Aorta (tissue), 5 donors: ENCODE measurements around the gene PABPN1. TPM values are rescaled to one million over a fixed set of nuclear protein-coding genes. Genes with fewer than 3 reads are reported as not detected.

Source experiments
- ATAC-seq: fragments of 200-7000 bp; cut with Tn5 transposase; one replicate; pipeline ENCODE4 v1.9.1; 2022; ENCODE audit warnings: moderate library complexity; ENCODE audit not compliant: low FRiP score
- DNase-seq, 2 donors: peaks; one replicate each; pipeline ENCODE4 v3.0.0-alpha.2; 2020
- H3K27ac ChIP-seq, 2 donors: one replicate each; pipeline ENCODE4 v1.5.1; 2013; ENCODE audit warnings: low read length in 2 of 2, mild to moderate bottlenecking in 2 of 2, moderate library complexity in 2 of 2, control low read depth in 1 of 2, inconsistent platforms in 1 of 2, low read depth in 1 of 2
- H3K27me3 ChIP-seq, 2 donors: one replicate each; pipeline ENCODE4 v1.6.1; 2013; ENCODE audit warnings: control low read depth in 1 of 2, low read length in 1 of 2, mild to moderate bottlenecking in 1 of 2, moderate library complexity in 1 of 2; ENCODE audit not compliant: insufficient read depth in 2 of 2, control insufficient read depth in 1 of 2
- H3K36me3 ChIP-seq, 2 donors: one replicate each; pipeline ENCODE4 v1.6.1; 2013; ENCODE audit warnings: control low read depth in 1 of 2, low read length in 1 of 2, mild to moderate bottlenecking in 1 of 2; ENCODE audit not compliant: insufficient read depth in 2 of 2, control insufficient read depth in 1 of 2
- H3K4me1 ChIP-seq, 2 donors: one replicate each; pipeline ENCODE4 v1.6.1; 2013; ENCODE audit warnings: low read length in 2 of 2, control low read depth in 1 of 2, mild to moderate bottlenecking in 1 of 2, moderate library complexity in 1 of 2; ENCODE audit not compliant: insufficient read depth in 2 of 2, control insufficient read depth in 1 of 2
- H3K4me3 ChIP-seq, 2 donors: one replicate each; pipeline ENCODE4 v1.5.1; 2013; ENCODE audit warnings: low read length in 2 of 2, control low read depth in 1 of 2, mild to moderate bottlenecking in 1 of 2
- H3K9me3 ChIP-seq: one replicate; pipeline ENCODE4 v1.6.1; 2013; ENCODE audit warnings: mild to moderate bottlenecking, low read length; ENCODE audit not compliant: control insufficient read depth
- WGBS, 2 donors: extraction: QIAGEN DNeasy Blood & Tissue Kit; methylation state at CpG; one replicate each; pipeline ENCODE4 v1.1.7; 2013; 5-methylcytosine and 5-hydroxymethylcytosine counted together
- intact Hi-C, 2 donors: fragments of 100-400 bp; cut with DNase I; formaldehyde crosslinking; loops; one replicate each; pipeline versions ENCODE4 v1.14.2 to v1.15.0; 2022
- polyA plus RNA-seq, 2 donors: library from polyadenylated mRNA; stranded (reverse); fragments of 200-250 nt; gene quantifications; one replicate each; pipeline ENCODE4 v1.2.3, GENCODE V29; 2013
- total RNA-seq, 2 donors: library from RNA; stranded (reverse); fragmentation: NEBNext Ultra II Directional; extraction: Animal tissue kit (Norgen Biotek cat#: 25700); gene quantifications; one replicate each; pipeline ENCODE4 v1.2.1, GENCODE V29; 2021
- donor health status: healthy with polysubstance abuse.
- donor health status: Bipolar disorder and iron deficiency.
- donor health status: DM: no; HTN: no; CAD: no.
- donor health status: DM: no; HTN: no; CAD: no.
- donor health status: DM: yes; HTN: yes; CAD: no.

The PABPN1 gene
- total and polyA plus RNA-seq, 4 donors: 57.0 to 226 (median 123) TPM

DNA sequence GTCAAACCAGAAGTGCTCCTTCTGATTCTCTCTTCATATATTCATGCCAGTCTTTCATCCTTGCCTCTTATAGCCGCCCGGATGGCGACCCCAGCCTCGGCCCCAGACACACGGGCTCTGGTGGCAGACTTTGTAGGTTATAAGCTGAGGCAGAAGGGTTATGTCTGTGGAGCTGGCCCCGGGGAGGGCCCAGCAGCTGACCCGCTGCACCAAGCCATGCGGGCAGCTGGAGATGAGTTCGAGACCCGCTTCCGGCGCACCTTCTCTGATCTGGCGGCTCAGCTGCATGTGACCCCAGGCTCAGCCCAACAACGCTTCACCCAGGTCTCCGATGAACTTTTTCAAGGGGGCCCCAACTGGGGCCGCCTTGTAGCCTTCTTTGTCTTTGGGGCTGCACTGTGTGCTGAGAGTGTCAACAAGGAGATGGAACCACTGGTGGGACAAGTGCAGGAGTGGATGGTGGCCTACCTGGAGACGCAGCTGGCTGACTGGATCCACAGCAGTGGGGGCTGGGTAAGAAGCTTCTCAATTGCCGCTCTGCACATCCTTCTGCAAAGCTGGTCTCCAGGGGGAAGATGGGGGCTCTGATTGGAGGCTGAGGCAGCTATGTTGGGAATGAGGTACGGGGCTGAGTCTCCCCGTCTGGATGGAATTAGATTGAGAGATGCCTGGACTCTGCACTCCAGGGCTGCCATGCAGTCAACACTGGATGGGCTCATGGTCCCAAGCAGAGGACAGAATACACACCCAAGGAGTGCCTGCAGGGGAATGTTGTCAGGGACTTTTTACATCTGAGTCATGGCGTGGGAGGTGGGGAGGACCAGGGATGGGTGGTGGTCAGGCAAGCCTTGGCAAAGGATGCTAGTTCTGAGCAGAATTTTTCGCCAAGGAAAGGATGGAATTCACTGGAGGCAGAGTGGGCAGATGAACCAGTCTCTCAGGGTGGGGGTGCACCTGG lies 13.3 kb upstream of the PABPN1 start:
- no peak for ATAC-seq

GRCh38 chr14:23308721-23309445 lies 12.4 kb upstream of the PABPN1 start:
- no peaks in the 10 kb centered on the region for H3K9me3 ChIP-seq
- 79 to 80% methylated on average over 17 of the region's 17 CpGs for WGBS, 2 donors
- ATAC-seq: no peak
- intact Hi-C loops: no loop called here
- DNase-seq: no peak
- no peak overlapping the region for H3K4me3 ChIP-seq
- no peaks in the 10 kb centered on the region for H3K4me1 ChIP-seq
- H3K27me3 ChIP-seq: no peaks in the 10 kb centered on the region
- H3K36me3 ChIP-seq: peaks cover 0 to 3% of the 10 kb centered on the region in 2 donors
- no peak overlapping the region for H3K27ac ChIP-seq

More for the DNA sequence above, 13.3 kb upstream of the PABPN1 start:
- intact Hi-C loops: no loop called here
- Histone ChIP-seq H3K36me3 (peaks cover 0 to 3% of the 10 kb centered on the region in 2 donors), H3K4me3 (no peak overlapping the region), H3K4me1 (no peaks in the 10 kb centered on the region), H3K9me3 (no peaks in the 10 kb centered on the region), H3K27ac (no peak overlapping the region), H3K27me3 (no peaks in the 10 kb centered on the region)
- WGBS, 2 donors: 76 to 83% methylated on average over 22 of the region's 22 CpGs
- no peak for DNase-seq

GRCh38 chr14:23310546-23310945 lies 10.7 kb upstream of the PABPN1 start:
- 89 to 92% methylated on average over 1 of the region's 1 CpG for WGBS, 2 donors
- no peak for DNase-seq
- H3K4me1 ChIP-seq: no peaks in the 10 kb centered on the region
- no peaks in the 10 kb centered on the region for H3K27me3 ChIP-seq
- peaks cover 0 to 3% of the 10 kb centered on the region in 2 donors for H3K36me3 ChIP-seq
- no peak overlapping the region for H3K4me3 ChIP-seq
- no peak overlapping the region for H3K27ac ChIP-seq
- no peaks in the 10 kb centered on the region for H3K9me3 ChIP-seq
- ATAC-seq: no peak
- intact Hi-C loops: no loop called here

DNA sequence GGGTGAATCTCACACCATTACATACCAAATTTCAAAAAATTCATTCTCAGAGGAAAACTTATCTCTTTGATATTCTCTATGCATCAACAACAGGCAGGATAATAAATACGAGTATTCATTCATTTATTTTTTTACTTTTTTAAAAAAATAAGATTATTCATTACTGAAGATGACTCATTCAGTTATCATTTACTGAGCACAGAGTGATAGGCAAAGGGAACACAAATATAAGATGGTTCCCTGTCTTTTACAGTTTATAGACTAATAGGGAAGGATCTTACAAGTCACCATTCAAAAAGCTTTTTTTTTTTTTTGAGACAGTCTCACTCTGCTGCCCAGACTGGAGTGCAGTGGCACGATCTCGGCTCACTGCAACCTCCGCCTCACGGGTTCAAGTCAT lies 5.0 kb upstream of the PABPN1 start:
- Histone ChIP-seq H3K4me1 (no peaks in the 10 kb centered on the region), H3K27me3 (no peaks in the 10 kb centered on the region), H3K9me3 (no peaks in the 10 kb centered on the region), H3K4me3 (no peak overlapping the region), H3K36me3 (no peaks in the 10 kb centered on the region), H3K27ac (no peak overlapping the region)
- intact Hi-C loops: no loop called here
- WGBS, 2 donors: 83 to 86% methylated on average over 5 of the region's 5 CpGs
- ATAC-seq (no peak), DNase-seq (no peak)

GRCh38 chr14:23319746-23320583 lies 1.3 kb upstream of the PABPN1 start:
- DNase-seq (no peak), ATAC-seq (no peak)
- H3K27ac ChIP-seq: peak overlapping the region; percentile 80 to 94
- H3K36me3 ChIP-seq: peaks cover 2 to 4% of the 10 kb centered on the region in 2 donors
- 91% methylated on average over 17 of the region's 17 CpGs for WGBS, 2 donors
- no peaks in the 10 kb centered on the region for H3K4me1 ChIP-seq
- no peaks in the 10 kb centered on the region for H3K27me3 ChIP-seq
- H3K4me3 ChIP-seq: no peak overlapping the region
- intact Hi-C loops: loop anchor here (1.0 to 10.0 kb wide), 5 partner anchors 34 to 245 kb away; partner anchors contain the start of genes AP1G2 (in 1 of the 2), EFS (in 1 of the 2), HOMEZ (in 1 of the 2) and NGDN (in 1 of the 2)
- no peaks in the 10 kb centered on the region for H3K9me3 ChIP-seq

- H3K27me3 ChIP-seq: no peaks in the 10 kb centered on the region
- no peaks in the 10 kb centered on the region for H3K9me3 ChIP-seq
- peaks cover 2 to 7% of the 10 kb centered on the region in 2 donors for H3K36me3 ChIP-seq
- no peaks in the 10 kb centered on the region for H3K4me1 ChIP-seq
- WGBS, 2 donors: 1% methylated on average over 44 to 64 of the region's 64 CpGs
- DNase-seq: peak; percentile 72 to 86
- intact Hi-C loops: loop anchor here (5.0 to 10.0 kb wide), 4 partner anchors 45 to 243 kb away; partner anchors contain the start of genes AP1G2 (in 1 of the 2), EFS (in 1 of the 2), NGDN (in 1 of the 2) and THTPA (in 1 of the 2)
- H3K27ac ChIP-seq: peak overlapping the region; percentile 66 to 73
- peak overlapping the region; percentile 81 to 91 for H3K4me3 ChIP-seq
- ATAC-seq: peak; percentile 17
Observed at GRCh38 chr14:23321572-23322547, 603 bp downstream of the PABPN1 start.

GRCh38 chr14:23322568-23323517 lies 1.6 kb downstream of the PABPN1 start:
- intact Hi-C loops: loop anchor here (5.0 to 10.0 kb wide), 4 partner anchors 44 to 242 kb away; partner anchors contain the start of genes AP1G2 (in 1 of the 2), EFS (in 1 of the 2), NGDN (in 1 of the 2) and THTPA (in 1 of the 2)
- DNase-seq: no peak
- no peaks in the 10 kb centered on the region for H3K27me3 ChIP-seq

More at GRCh38 chr14:23322568-23323517, 1.6 kb downstream of the PABPN1 start:
- peak overlapping the region in 1 of 2 donors; percentile 81 for H3K4me3 ChIP-seq
- no peaks in the 10 kb centered on the region for H3K9me3 ChIP-seq
- WGBS, 2 donors: 46% methylated on average over 10 of the region's 10 CpGs
- no peak for ATAC-seq
- H3K4me1 ChIP-seq: no peaks in the 10 kb centered on the region
- peaks cover 2 to 7% of the 10 kb centered on the region in 2 donors for H3K36me3 ChIP-seq
- no peak overlapping the region for H3K27ac ChIP-seq
